HG03565 (cell line): ENCODE data around the gene CDC42BPG.

Experiments
- ATAC-seq: cut with Tn5 transposase; IDR thresholded peaks from one replicate; pipeline ENCODE4 v1.9.1; 2021; ENCODE audit warnings: mild to moderate bottlenecking, moderate library complexity; ENCODE audit not compliant: unreplicated experiment

The CDC42BPG gene

GRCh38 chr11:64844330-64845128 lies at the start of gene CDC42BPG:
TSS of gene CDC42BPG (minus strand) at chr11:64844653. CDS start at chr11:64844569, 84 bp downstream.
- no peak for ATAC-seq

GRCh38 chr11:64893194-64894069 lies 49.0 kb upstream of the CDC42BPG start:
- no peak for ATAC-seq

GRCh38 chr11:64892838-64893193 lies 48.4 kb upstream of the CDC42BPG start:
- ATAC-seq: no peak

GRCh38 chr11:64892411-64892831 lies 48.0 kb upstream of the CDC42BPG start:
- no peak for ATAC-seq

- no peak for ATAC-seq
Measured at GRCh38 chr11:64891880-64892279, 47.4 kb upstream of the CDC42BPG start.

GRCh38 chr11:64891215-64891848 lies 46.9 kb upstream of the CDC42BPG start:
- ATAC-seq: no peak

GRCh38 chr11:64890522-64890939 lies 46.1 kb upstream of the CDC42BPG start:
- no peak for ATAC-seq

- ATAC-seq: no peak
Measured at GRCh38 chr11:64888729-64889511, 44.5 kb upstream of the CDC42BPG start.

GRCh38 chr11:64888406-64888728 lies 43.9 kb upstream of the CDC42BPG start:
- no peak for ATAC-seq

GRCh38 chr11:64887757-64888405 lies 43.4 kb upstream of the CDC42BPG start:
- ATAC-seq: no peak

- no peak for ATAC-seq
Measured at GRCh38 chr11:64887234-64887756, 42.8 kb upstream of the CDC42BPG start.

- no peak for ATAC-seq
Measured at GRCh38 chr11:64885367-64886286, 41.2 kb upstream of the CDC42BPG start.

- no peak for ATAC-seq
Measured at GRCh38 chr11:64884019-64884418, 39.6 kb upstream of the CDC42BPG start.

- no peak for ATAC-seq
Measured at GRCh38 chr11:64883575-64883974, 39.1 kb upstream of the CDC42BPG start.

- ATAC-seq: no peak
Measured at GRCh38 chr11:64882243-64882642, 37.8 kb upstream of the CDC42BPG start.

- no peak for ATAC-seq
Measured at GRCh38 chr11:64881476-64881875, 37.0 kb upstream of the CDC42BPG start.

- no peak for ATAC-seq
Measured at GRCh38 chr11:64880240-64881001, 36.0 kb upstream of the CDC42BPG start.

- no peak for ATAC-seq
Measured at GRCh38 chr11:64879244-64879900, 34.9 kb upstream of the CDC42BPG start.
